GM12874 (cell line): ENCODE data around the gene RUVBL2.

Experiments used
- TF ChIP-seq, protein P1 (sequence below): IDR thresholded peaks from 2 replicates; pipeline ENCODE4 v1.5.1; 2011; ENCODE audit warnings: low read depth, mild to moderate bottlenecking, control low read depth, low read length, moderate library complexity; ENCODE audit not compliant: insufficient read depth

RUVBL2 gene

DNA sequence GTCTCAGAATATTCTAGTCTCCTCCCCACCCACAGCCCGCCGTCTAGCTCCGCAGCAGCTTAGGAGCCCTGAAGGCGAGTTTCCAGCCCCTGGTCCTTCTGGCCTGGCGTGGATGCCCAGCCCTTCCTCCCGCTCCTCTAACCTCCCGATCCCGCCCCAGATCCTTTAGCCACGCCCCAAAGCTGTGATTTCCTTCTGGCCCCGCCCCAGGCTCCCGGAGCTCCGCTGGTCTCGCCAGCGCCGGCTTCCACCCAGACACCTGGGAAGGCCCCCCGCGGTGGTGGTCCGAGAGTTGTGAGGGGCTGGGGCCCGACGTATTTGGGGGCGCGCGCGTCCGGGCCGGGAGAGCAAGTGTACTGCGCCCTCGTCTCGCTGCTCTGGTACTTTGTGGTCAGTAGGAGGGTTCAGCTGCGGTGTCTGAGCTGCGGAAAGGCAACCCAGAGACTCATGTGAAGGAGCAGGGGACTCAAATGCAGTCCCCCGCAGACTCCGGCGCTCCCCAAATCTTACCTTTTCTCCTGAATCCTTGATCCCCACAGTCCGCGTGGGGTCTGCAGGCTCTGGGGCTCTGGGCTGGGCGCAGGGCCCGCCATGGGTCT is 64.0 kb downstream of the RUVBL2 start, which contains the start of gene CGB7:
Gene CGB7, minus strand, starts transcription at position 114 of the 599 bp plus-strand sequence. CDS start 2,374 bp downstream, outside the sequence.
- TF ChIP-seq, protein P1, sequence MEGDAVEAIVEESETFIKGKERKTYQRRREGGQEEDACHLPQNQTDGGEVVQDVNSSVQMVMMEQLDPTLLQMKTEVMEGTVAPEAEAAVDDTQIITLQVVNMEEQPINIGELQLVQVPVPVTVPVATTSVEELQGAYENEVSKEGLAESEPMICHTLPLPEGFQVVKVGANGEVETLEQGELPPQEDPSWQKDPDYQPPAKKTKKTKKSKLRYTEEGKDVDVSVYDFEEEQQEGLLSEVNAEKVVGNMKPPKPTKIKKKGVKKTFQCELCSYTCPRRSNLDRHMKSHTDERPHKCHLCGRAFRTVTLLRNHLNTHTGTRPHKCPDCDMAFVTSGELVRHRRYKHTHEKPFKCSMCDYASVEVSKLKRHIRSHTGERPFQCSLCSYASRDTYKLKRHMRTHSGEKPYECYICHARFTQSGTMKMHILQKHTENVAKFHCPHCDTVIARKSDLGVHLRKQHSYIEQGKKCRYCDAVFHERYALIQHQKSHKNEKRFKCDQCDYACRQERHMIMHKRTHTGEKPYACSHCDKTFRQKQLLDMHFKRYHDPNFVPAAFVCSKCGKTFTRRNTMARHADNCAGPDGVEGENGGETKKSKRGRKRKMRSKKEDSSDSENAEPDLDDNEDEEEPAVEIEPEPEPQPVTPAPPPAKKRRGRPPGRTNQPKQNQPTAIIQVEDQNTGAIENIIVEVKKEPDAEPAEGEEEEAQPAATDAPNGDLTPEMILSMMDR = no peak

DNA sequence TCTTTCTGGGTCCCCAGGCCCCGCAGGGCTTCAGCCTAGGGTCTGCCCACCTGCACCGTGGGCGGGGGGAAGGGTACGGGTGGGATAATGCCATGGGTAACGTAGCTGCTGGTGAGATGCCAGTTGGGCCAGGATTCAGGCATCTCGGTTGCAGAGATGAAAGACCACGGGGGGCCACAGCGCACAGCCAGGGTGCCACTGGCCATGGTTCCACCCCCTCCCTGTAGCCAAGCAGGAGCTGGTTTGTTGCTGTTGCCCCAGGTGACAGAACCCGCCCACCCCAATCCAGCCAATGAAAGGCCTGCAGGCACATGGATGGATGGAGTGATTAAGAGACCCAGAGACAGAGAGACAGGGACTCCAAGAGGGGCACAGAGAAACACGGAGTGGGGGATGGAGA is 64.9 kb downstream of the RUVBL2 start:
- TF ChIP-seq, protein P1 = no peak

DNA sequence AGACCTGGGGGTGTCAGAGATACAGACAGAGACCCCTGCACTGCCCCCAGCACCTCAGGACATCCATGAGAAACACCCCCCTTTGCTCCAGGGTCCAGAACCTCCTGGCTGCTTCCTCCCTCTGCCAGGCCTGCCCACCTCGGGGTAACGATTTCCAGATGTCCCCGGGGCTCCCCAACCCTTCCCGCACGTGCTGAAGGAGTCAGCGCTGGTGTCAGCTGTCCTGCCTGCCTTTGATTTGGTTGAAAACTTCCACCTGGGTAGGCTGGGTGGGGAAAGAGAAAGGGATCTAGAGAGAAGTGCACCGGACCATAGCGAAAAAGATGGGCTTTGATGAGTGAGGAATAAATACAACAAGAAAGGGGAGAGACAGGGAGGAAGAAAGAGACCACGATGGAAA is 65.4 kb downstream of the RUVBL2 start:
- TF ChIP-seq, protein P1 = no peak

- TF ChIP-seq, protein P1 = no peak
Observed at GRCh38 chr19:49061000-49061399, 67.3 kb downstream of the RUVBL2 start.

DNA sequence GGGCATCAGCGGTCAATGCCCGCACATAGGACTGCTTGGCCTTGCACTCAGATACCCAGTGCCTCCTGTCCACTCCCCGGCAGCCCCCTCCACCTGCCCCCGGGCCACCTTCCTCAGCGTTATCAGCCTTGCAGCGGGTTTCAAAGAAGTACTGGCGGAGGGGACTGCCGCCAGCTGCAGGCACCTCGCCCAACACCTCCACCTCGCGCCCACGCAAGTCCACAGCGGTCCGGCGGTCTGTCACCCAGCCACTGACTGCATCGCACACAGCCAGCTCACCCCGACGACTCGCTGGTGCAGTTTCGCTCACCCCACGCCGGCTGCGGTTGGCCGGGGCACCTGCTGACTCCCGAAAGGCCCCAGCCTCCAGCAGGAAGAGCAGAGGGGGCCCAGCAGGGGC is 67.8 kb downstream of the RUVBL2 start:
- TF ChIP-seq, protein P1 = no peak

GRCh38 chr19:49064029-49064629 is 70.4 kb downstream of the RUVBL2 start:
- TF ChIP-seq, protein P1 = no peak

DNA sequence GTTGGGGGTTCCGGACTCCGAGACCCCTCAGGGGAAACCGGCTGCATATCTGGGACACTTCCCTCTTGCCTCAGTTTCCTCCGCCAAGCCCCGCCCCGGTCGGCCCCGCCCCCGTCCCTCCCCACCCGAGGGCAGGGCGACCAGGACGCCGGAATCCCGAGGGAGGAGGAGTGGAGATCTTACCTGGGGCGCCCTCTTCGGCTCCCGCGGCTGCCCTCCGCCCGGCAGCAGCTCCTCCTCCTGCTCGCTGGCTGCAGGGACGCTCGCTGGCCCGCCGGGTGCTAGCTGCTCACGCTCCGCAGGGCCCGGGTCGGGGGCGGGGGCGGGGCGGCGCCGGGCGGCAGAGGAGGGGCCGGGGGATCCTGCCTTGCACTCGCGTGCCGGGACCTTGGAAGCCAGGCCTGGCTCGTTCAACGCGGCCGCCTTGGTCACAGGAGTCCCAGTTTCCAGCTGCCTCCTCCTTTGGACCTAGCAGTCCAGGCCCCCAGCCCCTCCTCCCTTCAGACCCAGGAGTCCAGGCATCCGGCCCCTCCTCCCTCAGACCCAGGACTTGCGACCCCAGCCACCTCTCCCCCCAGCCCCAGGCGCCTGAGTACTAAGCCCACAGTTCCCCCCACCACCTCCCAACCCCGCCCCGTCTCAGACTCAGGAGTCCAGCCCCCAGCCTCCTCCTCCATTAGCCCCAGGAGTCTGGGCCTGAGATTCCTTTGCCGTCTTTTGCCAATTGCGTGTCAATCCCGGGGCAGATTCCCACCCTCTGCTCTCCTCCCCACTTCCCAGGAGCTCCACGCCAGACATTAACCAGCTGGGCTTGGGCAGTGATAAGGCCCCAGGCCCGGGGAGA is 71.3 kb downstream of the RUVBL2 start, which contains the start of gene NTF4:
Gene NTF4, minus strand, starts transcription at position 51 of the 844 bp plus-strand sequence. CDS start 2,821 bp downstream, outside the sequence.
- TF ChIP-seq, protein P1 = no peak
